Thymus (tissue), 11 donors: ENCODE measurements around the gene ZBTB7C. TPM values are rescaled to one million over a fixed set of nuclear protein-coding genes. Genes with fewer than 3 reads are reported as not detected.
A peak's percentile ranks its signal among the peaks of the same experiment; 100 is the strongest.

Source experiments
- DNase-seq, 9 donors: peaks; one replicate each; pipeline ENCODE4 v3.0.0-alpha.2; 2013; ENCODE audit warnings: low spot score in 9 of 9, low read depth in 6 of 9, missing footprints in 1 of 9
- H3K27ac ChIP-seq, 2 donors: one replicate each; pipeline ENCODE4 v1.5.1; 2013; ENCODE audit warnings: control low read depth in 1 of 2, low read depth in 1 of 2, low read length in 1 of 2, mild to moderate bottlenecking in 1 of 2, moderate library complexity in 1 of 2
- H3K27me3 ChIP-seq, 2 donors: one replicate each; pipeline ENCODE4 v1.5.1; 2013; ENCODE audit warnings: low read length in 1 of 2; ENCODE audit not compliant: control insufficient read depth in 2 of 2, insufficient read depth in 1 of 2
- H3K36me3 ChIP-seq, 2 donors: one replicate each; pipeline ENCODE4 v1.5.1; 2013; ENCODE audit warnings: low read length in 1 of 2, mild to moderate bottlenecking in 1 of 2, moderate library complexity in 1 of 2; ENCODE audit not compliant: control insufficient read depth in 2 of 2, insufficient read depth in 2 of 2
- H3K4me1 ChIP-seq, 2 donors: one replicate each; pipeline ENCODE4 v1.5.1; 2013; ENCODE audit warnings: low read length in 2 of 2; ENCODE audit not compliant: control insufficient read depth in 2 of 2, insufficient read depth in 2 of 2
- H3K4me3 ChIP-seq, 2 donors: one replicate each; pipeline ENCODE4 v1.5.1; 2013; ENCODE audit warnings: low read length in 2 of 2, control low read depth in 1 of 2, mild to moderate bottlenecking in 1 of 2
- H3K9me3 ChIP-seq, 2 donors: one replicate each; pipeline ENCODE4 v1.5.1; 2013; ENCODE audit warnings: low read length in 1 of 2, mild to moderate bottlenecking in 1 of 2; ENCODE audit not compliant: control insufficient read depth in 2 of 2, insufficient read depth in 1 of 2
- WGBS: extraction: QIAGEN DNeasy Blood & Tissue Kit; methylation state at CpG from one replicate; pipeline ENCODE4 v1.1.7; 2013; 5-methylcytosine and 5-hydroxymethylcytosine counted together
- polyA plus RNA-seq: library from polyadenylated mRNA; stranded (reverse); fragments of 200-250 nt; gene quantifications from one replicate; pipeline ENCODE4 v1.2.3, GENCODE V29; 2013
- total RNA-seq: library from RNA; stranded (reverse); fragments of 120-200 nt; gene quantifications from one replicate; pipeline ENCODE4 v1.2.4, GENCODE V29; 2013
- donor health status: healthy.

The ZBTB7C gene
- total and polyA plus RNA-seq, 2 donors, result 0.14 to 0.73 TPM

GRCh38 chr18:48230467-48231113 is 178.6 kb downstream of the ZBTB7C start:
- no peaks in the 10 kb centered on the region for H3K9me3 ChIP-seq
- no peaks in the 10 kb centered on the region for H3K4me1 ChIP-seq
- WGBS, result 90% methylated on average over 7 of the region's 7 CpGs
- H3K27ac ChIP-seq, result no peak overlapping the region
- H3K4me3 ChIP-seq, result no peak overlapping the region
- DNase-seq, result no peak
- no peaks in the 10 kb centered on the region for H3K36me3 ChIP-seq
- H3K27me3 ChIP-seq, result peaks cover 0 to 5% of the 10 kb centered on the region in 2 donors

DNA sequence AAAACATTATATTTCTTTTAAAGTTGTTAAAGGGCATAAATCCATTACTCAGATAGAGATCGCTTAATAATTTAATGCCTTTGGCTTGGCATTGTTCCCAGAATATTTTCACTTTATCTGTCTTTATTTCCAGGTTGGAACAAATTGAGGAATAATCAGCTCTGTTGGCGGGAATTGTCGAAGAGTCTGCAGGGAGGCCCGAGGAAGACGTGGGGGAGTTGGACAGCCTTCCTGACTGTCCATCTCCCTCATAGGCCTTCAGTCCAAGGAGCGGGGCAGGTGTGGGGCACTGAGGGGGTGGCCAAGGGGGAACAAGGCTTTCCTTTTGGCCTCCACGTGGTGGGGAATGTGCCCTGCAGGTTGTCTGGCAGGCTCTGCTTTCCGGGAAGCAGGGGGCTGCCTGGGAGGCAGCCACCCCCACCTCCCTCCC is 179.6 kb downstream of the ZBTB7C start:
- H3K4me1 ChIP-seq, result no peaks in the 10 kb centered on the region
- H3K36me3 ChIP-seq, result no peaks in the 10 kb centered on the region
- no peak for DNase-seq
- 81% methylated on average over 8 of the region's 8 CpGs for WGBS
- H3K27ac ChIP-seq, result no peak overlapping the region
- H3K4me3 ChIP-seq, result no peak overlapping the region
- peaks cover 0 to 5% of the 10 kb centered on the region in 2 donors for H3K27me3 ChIP-seq
- H3K9me3 ChIP-seq, result no peaks in the 10 kb centered on the region

DNA sequence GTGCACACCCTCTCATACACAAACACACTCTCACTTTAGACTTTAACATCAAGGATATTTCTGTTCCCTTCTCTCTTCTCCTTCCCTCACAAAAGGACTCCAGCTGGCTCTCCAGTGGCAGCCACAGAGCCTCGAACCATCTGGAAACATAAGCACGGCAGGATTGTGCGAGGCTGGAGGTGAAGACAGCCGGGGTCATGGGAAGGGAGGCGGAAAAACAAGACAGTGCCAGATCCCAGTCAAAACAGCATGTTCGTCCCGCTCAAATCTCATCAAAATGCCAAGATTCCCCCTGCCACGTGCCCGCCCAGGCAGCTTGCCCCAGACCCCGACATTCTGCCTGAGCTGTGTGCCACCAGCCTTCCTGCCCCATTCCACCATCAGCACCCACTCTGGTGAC is 180.3 kb downstream of the ZBTB7C start:
- WGBS, result 93% methylated on average over 10 of the region's 10 CpGs
- H3K27me3 ChIP-seq, result peaks cover 0 to 5% of the 10 kb centered on the region in 2 donors
- H3K4me1 ChIP-seq, result no peaks in the 10 kb centered on the region
- no peak overlapping the region for H3K4me3 ChIP-seq
- no peaks in the 10 kb centered on the region for H3K9me3 ChIP-seq
- no peaks in the 10 kb centered on the region for H3K36me3 ChIP-seq
- no peak for DNase-seq
- H3K27ac ChIP-seq, result no peak overlapping the region

- H3K27ac ChIP-seq, result no peak overlapping the region
- DNase-seq, result no peak
- no peaks in the 10 kb centered on the region for H3K9me3 ChIP-seq
- H3K36me3 ChIP-seq, result no peaks in the 10 kb centered on the region
- H3K4me3 ChIP-seq, result no peak overlapping the region
- peaks cover 0 to 5% of the 10 kb centered on the region in 2 donors for H3K27me3 ChIP-seq
- H3K4me1 ChIP-seq, result no peaks in the 10 kb centered on the region
- WGBS, result 86% methylated on average over 2 of the region's 2 CpGs
Measured at GRCh38 chr18:48228301-48228715, 180.9 kb downstream of the ZBTB7C start.

- no peaks in the 10 kb centered on the region for H3K4me1 ChIP-seq
Measured at GRCh38 chr18:48227206-48227605, 182.0 kb downstream of the ZBTB7C start.

DNA sequence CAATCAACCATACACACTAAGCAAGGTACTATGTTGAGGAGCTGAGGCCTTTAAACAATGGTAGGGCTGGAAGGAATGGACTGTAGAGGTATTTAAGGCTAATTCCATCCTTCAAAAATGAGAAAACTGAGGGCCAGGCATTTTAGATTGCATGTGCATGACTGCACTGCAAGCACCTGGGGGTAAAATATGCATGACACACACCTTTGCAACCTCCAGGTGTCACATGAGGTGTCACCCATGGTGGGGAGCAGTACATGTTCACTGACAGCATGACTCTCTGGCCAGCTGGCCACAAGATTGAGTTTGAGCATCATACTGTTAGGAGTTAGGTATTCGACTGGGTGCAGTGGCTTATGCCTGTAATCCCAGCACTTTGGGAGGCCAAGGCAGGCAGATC is 182.8 kb downstream of the ZBTB7C start:
- Histone ChIP-seq H3K4me3 (no peak overlapping the region), H3K27ac (no peak overlapping the region), H3K36me3 (no peaks in the 10 kb centered on the region), H3K4me1 (no peaks in the 10 kb centered on the region), H3K27me3 (peaks cover 0 to 2% of the 10 kb centered on the region in 2 donors), H3K9me3 (no peaks in the 10 kb centered on the region)
- 100% methylated on average over 1 of the region's 1 CpG for WGBS
- no peak for DNase-seq

More at GRCh38 chr18:48227206-48227605, 182.0 kb downstream of the ZBTB7C start:
- Histone ChIP-seq H3K9me3 (no peaks in the 10 kb centered on the region), H3K4me3 (no peak overlapping the region), H3K36me3 (no peaks in the 10 kb centered on the region), H3K27me3 (peaks cover 0 to 5% of the 10 kb centered on the region in 2 donors), H3K27ac (no peak overlapping the region)
- WGBS, result 73% methylated on average over 6 of the region's 6 CpGs
- DNase-seq, result no peak

DNA sequence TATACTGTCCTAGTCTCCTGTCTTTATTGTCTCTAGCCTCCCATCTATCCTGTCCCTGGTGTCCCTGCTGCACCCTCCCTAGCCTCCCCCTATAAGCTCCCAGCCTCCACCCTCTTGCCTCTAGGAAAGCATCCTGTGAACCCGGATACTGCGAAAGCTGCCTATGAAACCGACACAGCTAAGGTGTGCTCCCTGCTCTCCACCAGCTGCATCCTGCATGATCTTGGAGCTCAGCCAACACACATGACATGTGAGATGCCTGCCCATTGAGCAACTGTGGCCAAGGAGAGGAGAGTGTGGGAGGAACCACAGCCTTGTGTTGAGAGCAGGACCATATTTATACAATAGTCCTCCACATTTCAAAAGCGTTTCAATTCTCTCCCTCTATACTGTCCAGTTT is 187.1 kb downstream of the ZBTB7C start:
- DNase-seq, result peak in 1 of 9 donors; percentile 21
- 2% methylated on average over 4 of the region's 4 CpGs for WGBS
- Histone ChIP-seq H3K9me3 (no peaks in the 10 kb centered on the region), H3K27me3 (no peaks in the 10 kb centered on the region), H3K36me3 (no peaks in the 10 kb centered on the region), H3K27ac (no peak overlapping the region), H3K4me1 (no peaks in the 10 kb centered on the region), H3K4me3 (no peak overlapping the region)

DNA sequence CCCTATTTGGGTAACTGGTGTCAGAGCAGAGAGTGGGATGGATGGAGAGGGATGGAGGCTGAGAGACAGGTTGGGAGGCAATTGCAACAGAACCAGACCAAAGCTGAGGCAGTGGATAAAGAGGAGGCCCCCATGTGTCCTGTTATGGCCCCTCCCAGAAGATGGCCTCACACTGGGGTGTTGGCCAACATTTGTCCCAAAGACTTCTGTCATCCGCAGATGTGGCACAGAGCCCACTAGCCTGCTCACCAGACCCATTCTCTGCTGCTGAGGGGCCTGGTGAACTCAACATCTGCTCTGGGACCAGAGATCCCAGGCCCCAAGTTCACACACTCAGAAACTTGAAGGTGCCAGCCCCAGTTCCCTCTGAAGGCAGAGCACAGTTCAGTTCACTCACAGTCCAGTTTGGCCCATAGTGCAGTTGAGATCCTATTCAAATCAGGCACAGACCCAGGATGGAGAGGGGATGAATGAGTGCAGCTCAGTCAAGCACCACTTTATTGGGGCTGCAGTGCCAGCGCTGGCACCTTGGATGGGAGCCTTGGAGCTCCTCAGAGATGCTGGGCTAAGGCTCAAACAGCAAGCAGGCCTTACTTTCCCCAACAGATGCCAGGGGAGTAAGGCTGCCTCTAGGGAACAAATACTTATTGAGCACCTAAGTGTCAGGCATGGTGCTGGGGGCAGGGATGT is 189.2 kb downstream of the ZBTB7C start:
- Histone ChIP-seq H3K4me1 (no peaks in the 10 kb centered on the region), H3K27ac (no peak overlapping the region), H3K4me3 (no peak overlapping the region), H3K9me3 (no peaks in the 10 kb centered on the region), H3K27me3 (no peaks in the 10 kb centered on the region), H3K36me3 (no peaks in the 10 kb centered on the region)
- DNase-seq, result no peak
- WGBS, result 100% methylated on average over 2 of the region's 2 CpGs

DNA sequence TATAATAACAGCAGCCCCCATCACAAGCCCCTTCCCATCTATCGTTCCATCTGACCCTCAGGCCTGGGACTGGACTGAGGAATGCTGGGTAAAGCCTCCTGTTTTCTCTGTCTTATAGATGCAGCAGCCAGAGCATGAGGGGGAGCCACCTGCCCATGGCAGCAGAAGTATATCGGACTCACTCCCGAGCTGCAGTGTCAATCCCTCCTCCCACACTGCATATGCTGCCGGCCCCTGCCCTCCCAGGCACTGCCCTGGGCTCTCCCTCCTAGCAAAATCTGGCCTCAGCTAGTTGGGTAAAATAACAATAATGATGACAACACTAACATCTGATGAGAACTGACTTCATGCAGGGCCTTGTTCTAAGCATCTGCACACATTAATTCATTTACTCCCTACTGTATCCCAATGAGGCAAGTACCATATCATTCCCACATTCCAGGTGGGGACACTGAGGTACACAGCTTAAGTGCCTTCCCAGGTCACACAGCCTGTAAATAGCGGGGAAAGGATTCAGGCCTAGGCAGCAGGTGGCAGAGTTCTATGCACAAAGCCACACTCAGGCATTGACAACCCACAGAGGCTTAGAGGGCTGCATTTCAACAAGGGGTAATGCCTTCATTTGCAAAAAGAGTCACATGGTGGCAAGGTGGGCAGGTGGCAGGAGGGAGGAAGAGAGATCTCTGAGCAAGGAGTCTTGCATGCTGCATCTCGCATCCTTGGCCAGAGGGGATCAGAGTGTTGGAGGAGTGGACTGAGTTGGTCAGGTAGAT is 190.0 kb downstream of the ZBTB7C start:
- no peaks in the 10 kb centered on the region for H3K36me3 ChIP-seq
- no peak overlapping the region for H3K27ac ChIP-seq
- no peaks in the 10 kb centered on the region for H3K9me3 ChIP-seq
- 88% methylated on average over 6 of the region's 6 CpGs for WGBS
- H3K4me3 ChIP-seq, result no peak overlapping the region
- H3K27me3 ChIP-seq, result no peaks in the 10 kb centered on the region
- no peak for DNase-seq
- H3K4me1 ChIP-seq, result no peaks in the 10 kb centered on the region
